ENCODE results near the gene SDF4.

SDF4 gene

GRCh38 chr1:1167398-1167821, 64.4 kb downstream of the SDF4 start:
- TF ChIP-seq CTCF (conservative IDR thresholded peaks at IDR 0.05) = no peak

More at GRCh38 chr1:1167398-1167821, 64.4 kb downstream of the SDF4 start:
- no peak overlapping the region for H3K27ac ChIP-seq

All from VCaP (cell line).